T-helper 1 cell treated with Interleukin-12 subunit alpha and Interleukin-12 subunit beta and Interleukin-4 antibody, amounts not matched to agents 30 ng/mL and 1 ng/mL, for 36 hours (primary cell): ENCODE measurements around the gene ZNF277. TPM values are rescaled to one million over a fixed set of nuclear protein-coding genes. Genes with fewer than 3 reads are reported as not detected.

Experiments
- intact Hi-C: fragments of 100-400 bp; cut with micrococcal nuclease; formaldehyde crosslinking; loops from one replicate; pipeline ENCODE4 v1.15.1; 2024
- total RNA-seq: library from RNA; stranded (reverse); gene quantifications from 2 replicates; pipeline ENCODE4 v1.2.3, GENCODE V29; 2022

ZNF277 gene
- total RNA-seq, 1 donor from 2014 or later: 14.3 TPM

DNA sequence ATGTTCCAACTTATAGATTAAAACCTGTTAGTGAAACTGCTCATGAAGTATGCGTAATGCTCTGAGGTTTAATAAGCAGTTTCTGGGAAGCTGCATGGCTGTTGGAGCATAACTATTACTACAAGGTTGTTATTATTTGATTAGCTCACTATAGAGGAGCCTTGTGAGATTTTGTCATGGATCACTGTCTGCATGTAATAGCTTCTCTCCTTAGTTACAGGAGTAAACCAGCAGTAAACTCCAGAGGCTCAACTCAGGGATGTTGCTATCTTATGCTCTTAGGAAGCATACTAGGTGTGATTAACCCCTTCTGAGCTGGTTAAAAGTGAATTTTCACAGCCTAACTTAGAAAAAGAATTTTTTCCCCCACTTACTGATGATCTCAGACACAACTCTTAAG, 180.1 kb downstream of the ZNF277 start:
- intact Hi-C loops: loop anchor here (5.0 kb wide), 1 partner anchor 824 kb away; the partner anchor contains the start of gene IMMP2L

DNA sequence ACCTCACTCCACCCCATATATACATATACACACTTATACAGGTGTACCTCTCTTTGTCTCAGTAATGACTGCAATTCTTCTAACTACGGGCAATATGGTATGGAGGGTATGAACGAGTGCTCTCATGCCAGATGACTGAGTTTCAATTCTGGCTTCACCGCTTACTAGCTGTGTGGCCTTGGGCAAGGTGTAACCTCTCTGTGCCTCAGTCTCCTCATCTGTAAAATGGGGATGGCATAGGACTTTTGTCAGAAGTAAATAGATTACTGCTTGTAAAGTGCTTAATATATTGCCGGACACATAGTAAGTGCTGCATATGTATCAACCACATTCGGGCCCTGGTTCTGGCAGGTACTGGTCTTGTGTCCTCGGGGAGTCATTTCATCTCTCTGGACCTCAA, 183.7 kb downstream of the ZNF277 start:
- intact Hi-C loops: loop anchor here (1.0 to 5.0 kb wide), 2 partner anchors 184 to 727 kb away; partner anchors contain the start of genes DOCK4, SMIM30 and ZNF277

DNA sequence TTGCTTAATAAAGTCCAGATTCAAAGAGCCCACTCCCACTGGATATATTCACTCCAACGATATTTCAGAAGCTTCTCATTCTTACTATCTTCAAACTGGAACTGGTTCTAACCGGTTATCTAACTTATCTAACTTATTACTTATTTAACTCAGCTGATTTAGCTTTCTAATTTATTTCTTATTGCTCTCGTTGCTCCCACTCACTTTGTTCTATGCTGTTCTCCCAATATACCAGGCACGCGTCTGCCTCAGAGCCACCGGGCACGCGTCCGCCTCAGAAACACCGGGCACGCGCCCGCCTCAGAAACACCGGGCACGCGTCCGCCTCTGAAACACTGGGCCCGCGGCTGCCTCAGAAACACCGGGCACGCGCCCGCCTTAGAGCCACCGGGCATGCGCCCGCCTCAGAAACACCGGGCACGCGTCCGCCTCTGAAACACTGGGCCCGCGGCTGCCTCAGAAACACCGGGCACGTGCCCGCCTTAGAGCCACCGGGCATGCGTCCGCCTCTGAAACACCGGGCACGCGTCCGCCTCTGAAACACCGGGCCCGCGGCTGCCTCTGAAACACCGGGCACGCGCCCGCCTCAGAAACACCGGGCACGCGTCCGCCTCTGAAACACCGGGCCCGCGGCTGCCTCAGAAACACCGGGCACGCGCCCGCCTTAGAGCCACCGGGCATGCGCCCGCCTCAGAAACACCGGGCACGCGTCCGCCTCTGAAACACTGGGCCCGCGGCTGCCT, 184.8 kb downstream of the ZNF277 start:
- intact Hi-C loops: loop anchor here (5.0 kb wide), 1 partner anchor 726 kb away; the partner anchor contains the start of gene SMIM30

DNA sequence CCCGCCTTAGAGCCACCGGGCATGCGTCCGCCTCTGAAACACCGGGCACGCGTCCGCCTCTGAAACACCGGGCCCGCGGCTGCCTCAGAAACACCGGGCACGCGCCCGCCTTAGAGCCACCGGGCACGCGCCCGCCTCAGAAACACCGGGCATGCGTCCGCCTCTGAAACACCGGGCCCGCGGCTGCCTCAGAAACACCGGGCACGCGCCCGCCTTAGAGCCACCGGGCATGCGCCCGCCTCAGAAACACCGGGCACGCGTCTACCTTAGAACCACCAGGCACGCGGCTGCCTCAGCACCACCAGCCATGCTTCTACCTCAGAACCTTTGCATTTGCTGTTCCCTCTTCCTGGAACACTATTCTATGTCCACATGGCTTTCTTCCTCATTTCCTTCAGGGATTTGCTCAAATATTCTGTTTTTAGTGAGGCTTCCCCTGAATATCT, 185.4 kb downstream of the ZNF277 start:
- intact Hi-C loops: loop anchor here (1.0 to 5.0 kb wide), 3 partner anchors 58 to 725 kb away; partner anchors contain the start of genes IFRD1 and SMIM30

Other genes with a start within 250 kb of the ZNF277 start
- gene DOCK4, start 296 bp upstream of the ZNF277 start, total RNA-seq: 0.27 and 0.44 TPM in 2 replicates
- 35.1 and 35.3 TPM in 2 replicates for gene IFRD1, start 243.8 kb downstream of the ZNF277 start, total RNA-seq